Measurements from ENCODE around the gene CEBPA. TPM values are rescaled to one million over a fixed set of nuclear protein-coding genes. Genes with fewer than 3 reads are reported as not detected.

CEBPA gene
- total and polyA plus RNA-seq, 8 donors: 4.4 to 18.7 (median 8.2) TPM

GRCh38 chr19:33274663-33275558 lies 27.4 kb downstream of the CEBPA start:
- DNase-seq (peak in 2 of 6 donors; percentile 9 to 45), FAIRE-seq (no peak), ATAC-seq (peak in 1 of 4 donors; percentile 16)
- Histone ChIP-seq H3K9me3 (no peaks in the 10 kb centered on the region), H3K4me1 (no peaks in the 10 kb centered on the region), H3K27ac (no peak overlapping the region), H3K4me3 (no peak overlapping the region), H3K36me3 (no peaks in the 10 kb centered on the region), H3K27me3 (no peaks in the 10 kb centered on the region)
- TF ChIP-seq CTCF (IDR thresholded peaks at IDR 0.05): no peak
- WGBS, 2 donors: 81 to 85% methylated on average over 17 of the region's 17 CpGs
- intact Hi-C loops (cut with DNase I): no loop called here

GRCh38 chr19:33273881-33274662 lies 28.3 kb downstream of the CEBPA start:
- intact Hi-C loops (cut with DNase I): no loop called here
- H3K27ac ChIP-seq: no peak overlapping the region
- no peaks in the 10 kb centered on the region for H3K27me3 ChIP-seq
- H3K36me3 ChIP-seq: no peaks in the 10 kb centered on the region
- no peak for FAIRE-seq
- TF ChIP-seq CTCF (IDR thresholded peaks at IDR 0.05): no peak
- no peaks in the 10 kb centered on the region for H3K9me3 ChIP-seq
- DNase-seq: peak in 1 of 6 donors; percentile 30
- no peak overlapping the region for H3K4me3 ChIP-seq
- WGBS, 2 donors: 68 to 76% methylated on average over 16 of the region's 16 CpGs
- ATAC-seq: peak; percentile 40 to 76 (median 72)
- no peaks in the 10 kb centered on the region for H3K4me1 ChIP-seq

GRCh38 chr19:33273065-33273736 lies 29.1 kb downstream of the CEBPA start:
- WGBS, 2 donors: 87 to 92% methylated on average over 19 to 26 of the region's 26 CpGs
- no peaks in the 10 kb centered on the region for H3K9me3 ChIP-seq
- FAIRE-seq: no peak
- no peak for TF ChIP-seq CTCF (IDR thresholded peaks at IDR 0.05)
- no peak overlapping the region for H3K4me3 ChIP-seq
- DNase-seq: peak in 2 of 6 donors; percentile 8 to 68
- no peaks in the 10 kb centered on the region for H3K36me3 ChIP-seq
- no peaks in the 10 kb centered on the region for H3K4me1 ChIP-seq
- intact Hi-C loops (cut with DNase I): no loop called here
- no peaks in the 10 kb centered on the region for H3K27me3 ChIP-seq
- H3K27ac ChIP-seq: no peak overlapping the region
- no peak for ATAC-seq

GRCh38 chr19:33271246-33272021 lies 30.9 kb downstream of the CEBPA start:
- no peak for FAIRE-seq
- TF ChIP-seq CTCF (IDR thresholded peaks at IDR 0.05): no peak
- no peak overlapping the region for H3K27ac ChIP-seq
- no peaks in the 10 kb centered on the region for H3K9me3 ChIP-seq
- ATAC-seq: no peak
- WGBS, 2 donors: 89 to 91% methylated on average over 12 of the region's 12 CpGs
- intact Hi-C loops (cut with DNase I): no loop called here
- H3K4me1 ChIP-seq: no peaks in the 10 kb centered on the region
- no peaks in the 10 kb centered on the region for H3K27me3 ChIP-seq
- no peak overlapping the region for H3K4me3 ChIP-seq
- peak in 2 of 6 donors; percentile 2 to 31 for DNase-seq
- H3K36me3 ChIP-seq: no peaks in the 10 kb centered on the region
